GM10248 (cell line): ENCODE results near the gene PRR36.
A peak's percentile ranks its signal among the peaks of the same experiment; 100 is the strongest.

Source experiments
- CTCF ChIA-PET: fragments of 300-600 bp; sonication (Branson Sonifier 250); formaldehyde crosslinking; extraction: SDS; loops from one replicate; lab custom pipeline; 2021; ENCODE audit warnings: antibody characterized with exemption; lab: Yijun Ruan, JAX
- POLR2A ChIA-PET: fragments of 350-650 bp; sonication (Branson Sonifier 250); formaldehyde crosslinking; extraction: SDS; loops from one replicate; lab custom pipeline; 2020; ENCODE audit warnings: antibody characterized with exemption; lab: Yijun Ruan, JAX
- DNase-seq: peaks from one replicate; pipeline ENCODE4 v3.0.0; 2012; ENCODE audit errors: extremely low spot score
- TF ChIP-seq, protein P1 (sequence below): IDR thresholded peaks from 2 replicates; pipeline ENCODE4 v1.5.1; 2012; ENCODE audit warnings: mild to moderate bottlenecking, low read depth; ENCODE audit errors: extremely low read depth, missing control alignments, control extremely low read depth

Gene PRR36

DNA sequence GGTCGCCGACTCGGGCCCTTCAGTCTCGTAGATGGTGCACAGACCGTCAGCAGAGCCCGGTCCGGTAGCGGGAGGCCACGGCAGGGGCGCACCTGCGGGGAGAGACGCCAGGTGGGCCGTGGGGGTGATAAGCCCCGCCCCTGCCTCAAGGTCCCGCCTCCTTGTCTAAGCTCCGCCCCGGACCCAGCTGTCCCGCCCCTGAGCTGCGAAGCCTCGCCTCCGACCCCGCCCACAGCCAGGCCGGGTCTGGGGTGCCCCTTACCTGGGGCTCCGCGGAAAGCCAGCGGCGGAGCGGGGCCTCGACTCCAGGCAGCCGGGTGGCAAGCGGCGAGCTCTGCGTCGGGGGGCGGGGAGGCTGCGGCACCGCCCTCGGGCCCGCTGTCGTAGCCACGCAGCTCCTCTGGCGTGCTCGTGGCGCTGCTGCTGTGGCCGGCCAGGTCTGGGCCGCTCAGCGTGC lies 4.7 kb downstream of the PRR36 start:
- POLR2A ChIA-PET: interaction anchor here (0.5 to 1.2 kb wide), 3 partner anchors 14 to 74 kb away, joined by 3 to 7 read pairs (median 3); partner anchors contain the start of genes SNAPC2 and TIMM44
- DNase-seq: peak; percentile 84
- TF ChIP-seq, protein P1, sequence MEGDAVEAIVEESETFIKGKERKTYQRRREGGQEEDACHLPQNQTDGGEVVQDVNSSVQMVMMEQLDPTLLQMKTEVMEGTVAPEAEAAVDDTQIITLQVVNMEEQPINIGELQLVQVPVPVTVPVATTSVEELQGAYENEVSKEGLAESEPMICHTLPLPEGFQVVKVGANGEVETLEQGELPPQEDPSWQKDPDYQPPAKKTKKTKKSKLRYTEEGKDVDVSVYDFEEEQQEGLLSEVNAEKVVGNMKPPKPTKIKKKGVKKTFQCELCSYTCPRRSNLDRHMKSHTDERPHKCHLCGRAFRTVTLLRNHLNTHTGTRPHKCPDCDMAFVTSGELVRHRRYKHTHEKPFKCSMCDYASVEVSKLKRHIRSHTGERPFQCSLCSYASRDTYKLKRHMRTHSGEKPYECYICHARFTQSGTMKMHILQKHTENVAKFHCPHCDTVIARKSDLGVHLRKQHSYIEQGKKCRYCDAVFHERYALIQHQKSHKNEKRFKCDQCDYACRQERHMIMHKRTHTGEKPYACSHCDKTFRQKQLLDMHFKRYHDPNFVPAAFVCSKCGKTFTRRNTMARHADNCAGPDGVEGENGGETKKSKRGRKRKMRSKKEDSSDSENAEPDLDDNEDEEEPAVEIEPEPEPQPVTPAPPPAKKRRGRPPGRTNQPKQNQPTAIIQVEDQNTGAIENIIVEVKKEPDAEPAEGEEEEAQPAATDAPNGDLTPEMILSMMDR: no peak
- CTCF ChIA-PET: interaction anchor here (0.6 to 2.2 kb wide), 35 partner anchors 7 to 668 kb away, joined by 3 to 60 read pairs (median 4); partner anchors contain the start of genes MAP2K7, PCP2, PNPLA6 and SNAPC2

DNA sequence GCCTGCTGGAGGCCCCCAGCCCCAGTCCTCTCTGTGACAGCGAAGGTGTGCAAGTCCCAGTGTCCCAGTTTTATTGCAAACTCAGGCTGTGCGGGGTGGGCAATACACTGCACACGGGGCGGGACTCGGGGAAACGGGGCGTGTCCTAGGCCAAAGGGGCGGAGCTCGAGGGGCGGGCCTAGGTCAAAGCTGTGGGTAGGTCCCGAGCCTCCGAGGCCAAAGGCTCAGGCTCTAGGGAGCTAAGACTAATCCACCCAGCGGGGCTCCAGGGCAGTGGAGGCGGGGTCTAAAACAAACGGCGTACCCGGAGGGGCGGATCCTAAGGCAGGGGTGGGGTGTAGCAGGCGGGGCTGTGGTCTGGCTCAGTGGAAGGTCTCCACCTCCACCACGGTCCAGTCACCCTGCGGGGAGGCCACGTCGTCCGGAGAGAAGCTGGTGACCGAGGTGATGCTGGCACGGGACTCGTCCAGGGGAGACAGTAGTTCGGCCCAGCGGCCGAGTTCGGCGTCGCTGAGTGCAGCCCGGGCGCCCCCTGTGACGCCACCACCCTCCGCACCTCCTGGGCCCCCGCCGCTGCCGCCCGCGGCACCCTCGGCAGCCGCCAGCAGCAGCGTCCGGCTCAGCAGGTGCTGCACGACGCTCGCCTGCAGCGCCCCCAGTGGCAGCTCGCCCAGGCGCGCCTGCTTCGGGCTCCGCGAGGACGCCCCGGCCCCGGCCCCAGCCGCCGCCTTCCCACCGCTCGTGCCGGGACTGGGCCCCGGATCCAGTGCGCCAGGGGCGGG lies 5.3 kb downstream of the PRR36 start:
- TF ChIP-seq, protein P1: peak; percentile 95
- ChIA-PET POLR2A (interaction anchor here (0.5 to 1.2 kb wide), 5 partner anchors 15 to 800 kb away, joined by 3 to 7 read pairs (median 3); partner anchors contain the start of genes ARHGEF18, SNAPC2 and TIMM44), CTCF (interaction anchor here (0.8 to 2.2 kb wide), 31 partner anchors 8 to 667 kb away, joined by 3 to 60 read pairs (median 5); partner anchors contain the start of genes MAP2K7, PNPLA6, SNAPC2 and TIMM44)
- peak; percentile 92 for DNase-seq

DNA sequence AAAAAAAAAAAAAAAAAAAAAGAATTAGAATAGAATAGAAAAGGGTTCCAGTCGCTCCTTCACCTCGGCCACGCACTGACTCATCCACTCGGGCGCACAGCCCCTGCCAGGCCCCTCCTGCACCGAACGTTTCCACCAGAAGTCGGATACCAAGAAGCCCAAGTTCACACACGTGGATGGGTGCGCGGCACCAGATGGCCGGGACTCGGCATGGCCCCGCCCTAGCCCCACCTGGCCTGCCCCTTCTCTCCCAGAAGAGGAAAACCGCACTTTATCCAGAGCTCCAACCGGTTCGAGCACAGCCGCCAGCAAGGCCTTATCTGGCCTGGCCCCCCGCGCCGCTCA lies 5.9 kb downstream of the PRR36 start:
- TF ChIP-seq, protein P1: no peak
- POLR2A ChIA-PET: interaction anchor here (1.0 to 1.2 kb wide), 2 partner anchors 75 to 799 kb away, joined by 3 read pairs; partner anchors contain the start of gene TIMM44
- CTCF ChIA-PET: interaction anchor here (0.9 to 2.2 kb wide), 20 partner anchors 9 to 666 kb away, joined by 3 to 60 read pairs (median 6); partner anchors contain the start of genes MAP2K7, PNPLA6, SNAPC2 and TIMM44
- no peak for DNase-seq

DNA sequence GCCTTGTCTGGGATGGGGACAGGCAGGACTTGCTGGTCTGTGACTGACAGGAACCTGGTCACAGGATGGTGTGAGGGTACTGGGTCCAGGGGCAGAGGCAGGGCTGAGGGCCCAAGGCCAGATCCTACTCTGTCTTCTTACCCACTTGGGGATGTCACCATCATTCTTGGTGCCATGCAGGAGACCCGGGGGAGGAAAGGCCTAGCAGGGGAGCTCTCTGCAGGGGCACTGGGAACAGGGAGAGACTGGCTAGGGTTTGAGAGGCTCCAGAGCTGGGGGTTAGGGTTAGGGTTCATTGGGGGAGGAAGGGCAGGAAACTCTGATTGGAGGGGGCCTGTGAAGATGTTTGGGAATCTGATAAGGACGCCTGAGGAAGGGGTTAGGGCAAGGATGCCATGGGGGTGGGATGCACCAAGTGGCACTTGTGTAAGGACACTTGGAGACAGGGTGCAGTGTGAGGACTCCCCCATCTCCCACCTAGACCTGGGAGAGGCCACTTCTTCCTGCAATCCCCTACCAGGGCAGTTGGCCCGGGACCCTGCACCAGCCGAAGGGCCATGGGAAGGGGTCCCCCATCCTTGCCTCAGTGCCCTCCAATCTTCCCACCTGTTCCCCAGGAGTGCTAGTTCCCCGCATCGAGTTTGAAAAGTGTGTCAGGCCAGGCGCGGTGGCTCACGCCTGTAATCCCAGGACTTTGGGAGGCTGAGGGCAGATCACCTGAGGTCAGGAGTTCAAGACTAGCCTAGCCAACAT lies 6.9 kb downstream of the PRR36 start:
- TF ChIP-seq, protein P1: no peak
- DNase-seq: no peak
- CTCF ChIA-PET: interaction anchor here (1.3 kb wide), 1 partner anchor 14 kb away, joined by 4 read pairs; no protein-coding TSS in a partner anchor
- POLR2A ChIA-PET: interaction anchor here (0.6 kb wide), 1 partner anchor 276 kb away, joined by 3 read pairs; no protein-coding TSS in a partner anchor

DNA sequence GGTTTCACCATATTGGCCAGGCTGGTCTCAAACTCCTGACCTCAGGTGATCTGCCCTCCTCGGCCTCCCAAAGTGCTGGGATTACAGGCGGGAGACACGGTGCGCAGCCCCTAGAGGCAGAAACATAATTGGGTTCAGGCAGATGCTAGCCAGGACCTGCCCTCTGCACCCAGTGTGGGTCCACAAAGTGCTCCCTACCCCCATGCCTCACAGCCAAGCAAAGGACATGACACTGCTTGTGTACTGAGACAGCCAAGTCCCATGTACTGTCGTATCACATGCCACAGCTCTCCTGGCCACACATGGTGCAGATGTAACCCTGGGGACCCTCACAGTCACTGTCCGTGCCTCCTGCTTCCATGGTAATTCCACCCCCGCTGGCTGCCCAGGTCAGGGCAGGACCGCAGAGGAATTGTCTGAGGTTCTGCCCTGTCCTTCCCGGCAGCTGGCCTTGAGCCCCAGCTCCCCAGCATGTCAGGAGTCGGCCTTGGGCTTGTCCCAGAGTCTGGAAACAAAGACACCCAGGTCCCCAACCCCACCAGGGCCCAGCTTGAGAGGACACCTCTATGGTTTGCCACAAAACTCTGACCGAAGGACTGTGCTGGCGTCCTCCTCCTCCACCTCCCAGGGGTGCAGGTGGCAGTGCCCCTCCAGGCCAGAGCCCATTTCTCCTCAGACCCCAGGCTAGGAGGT lies 7.6 kb downstream of the PRR36 start:
- no peak for DNase-seq
- ChIA-PET CTCF (no interaction called here), POLR2A (interaction anchor here (0.6 kb wide), 1 partner anchor 276 kb away, joined by 3 read pairs; no protein-coding TSS in a partner anchor)
- TF ChIP-seq, protein P1: no peak
